Measurements from ENCODE around the gene KRT84. TPM values are rescaled to one million over a fixed set of nuclear protein-coding genes. Genes with fewer than 3 reads are reported as not detected.

KRT84 gene
- total and polyA plus RNA-seq, 2 of the 4 experiments (the other 2 are of a cell fraction), result not detected

DNA sequence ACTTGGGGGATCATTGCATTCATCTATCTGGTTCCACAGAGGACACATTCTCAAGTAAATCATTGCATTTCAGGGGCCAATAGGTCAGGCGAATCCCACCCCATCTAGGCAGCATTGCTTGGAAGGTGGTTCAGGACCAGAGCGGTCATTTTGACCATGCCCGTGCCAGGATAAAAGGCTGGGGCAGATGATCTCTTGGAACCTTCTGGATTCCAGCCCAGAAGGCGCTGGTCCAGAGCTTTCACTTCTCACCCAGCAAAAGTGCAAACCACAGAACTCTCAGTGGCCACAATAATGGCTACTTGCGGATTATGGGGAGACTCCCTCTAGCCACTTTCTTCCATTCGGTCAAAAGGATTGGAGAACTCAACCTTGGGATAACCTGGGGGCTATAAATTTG lies 17.6 kb downstream of the KRT84 start:
- dilution Hi-C loops (cut with HindIII; ENCODE audit: low sequenced_read_pairs, unreplicated experiment), result no loop called here
- Histone ChIP-seq H3K4ac (ENCODE audit: low read depth, low read length) (no peak overlapping the region), H3K4me3 (ENCODE audit: insufficient read depth, low read depth, low read length) (no peak overlapping the region), H4K20me1 (ENCODE audit: insufficient read depth, low read length) (no peaks in the 10 kb centered on the region), H4K91ac (ENCODE audit: insufficient read depth, low read depth, low read length) (no peak overlapping the region), H4K5ac (ENCODE audit: low read depth, low read length) (no peak overlapping the region), H3K79me1 (ENCODE audit: low read depth in 1 of 2, low read length in 2 of 2) (no peaks in the 10 kb centered on the region), H3K9me3 (ENCODE audit: control insufficient read depth, insufficient read depth, low read length) (no peaks in the 10 kb centered on the region), H3K27me3 (ENCODE audit: control insufficient read depth, insufficient read depth, low read length) (peaks cover 63% of the 10 kb centered on the region), H2BK15ac (ENCODE audit: low read depth, low read length) (no peak overlapping the region), H2BK120ac (ENCODE audit: low read depth, low read length) (no peak overlapping the region), H2AK9ac (replicated peaks; ENCODE audit: low read depth, low read length, poor library complexity) (no peak overlapping the region), H3K4me2 (ENCODE audit: low read depth, low read length) (no peak overlapping the region), H3K23ac (ENCODE audit: low read depth, low read length) (no peak overlapping the region), H3K56ac (ENCODE audit: extremely low read depth, insufficient read depth, low read length) (no peak overlapping the region), H3K18ac (ENCODE audit: low read depth, low read length) (no peak overlapping the region), H2BK20ac (ENCODE audit: low read depth, low read length) (no peak overlapping the region), H3K9ac (ENCODE audit: low read depth, low read length) (no peak overlapping the region), H3K36me3 (ENCODE audit: control insufficient read depth, insufficient read depth, low read length) (no peaks in the 10 kb centered on the region), H3K9me1 (ENCODE audit: insufficient read depth, low read length) (peaks cover 3% of the 10 kb centered on the region; the same call in 1 of the 2 replicates), H3K14ac (replicated peaks; ENCODE audit: low read depth, low read length) (no peak overlapping the region), H3K4me1 (ENCODE audit: control insufficient read depth, insufficient read depth, low read length) (no peaks in the 10 kb centered on the region), H2AFZ (replicated peaks; ENCODE audit: low read length, poor library complexity) (no peak overlapping the region), H3K27ac (ENCODE audit: insufficient read depth, low read length) (no peak overlapping the region), H4K8ac (ENCODE audit: low read depth in 2 of 2, low read length in 2 of 2) (no peak overlapping the region), H2BK5ac (ENCODE audit: low read depth, low read length, poor library complexity, severe bottlenecking) (no peak overlapping the region), H2AK5ac (ENCODE audit: low read depth, low read length) (no peak overlapping the region)
- DNase-seq (no peak), ATAC-seq (ENCODE audit: low read depth) (no peak)
- 100% methylated on average over 1 of the region's 6 CpGs; no CpG with 5 or more reads in 1 of the 2 experiments for WGBS, 2 experiments (ENCODE audit: extremely low coverage in 2 of 2, insufficient read length in 1 of 2)
- TF ChIP-seq, protein P1, sequence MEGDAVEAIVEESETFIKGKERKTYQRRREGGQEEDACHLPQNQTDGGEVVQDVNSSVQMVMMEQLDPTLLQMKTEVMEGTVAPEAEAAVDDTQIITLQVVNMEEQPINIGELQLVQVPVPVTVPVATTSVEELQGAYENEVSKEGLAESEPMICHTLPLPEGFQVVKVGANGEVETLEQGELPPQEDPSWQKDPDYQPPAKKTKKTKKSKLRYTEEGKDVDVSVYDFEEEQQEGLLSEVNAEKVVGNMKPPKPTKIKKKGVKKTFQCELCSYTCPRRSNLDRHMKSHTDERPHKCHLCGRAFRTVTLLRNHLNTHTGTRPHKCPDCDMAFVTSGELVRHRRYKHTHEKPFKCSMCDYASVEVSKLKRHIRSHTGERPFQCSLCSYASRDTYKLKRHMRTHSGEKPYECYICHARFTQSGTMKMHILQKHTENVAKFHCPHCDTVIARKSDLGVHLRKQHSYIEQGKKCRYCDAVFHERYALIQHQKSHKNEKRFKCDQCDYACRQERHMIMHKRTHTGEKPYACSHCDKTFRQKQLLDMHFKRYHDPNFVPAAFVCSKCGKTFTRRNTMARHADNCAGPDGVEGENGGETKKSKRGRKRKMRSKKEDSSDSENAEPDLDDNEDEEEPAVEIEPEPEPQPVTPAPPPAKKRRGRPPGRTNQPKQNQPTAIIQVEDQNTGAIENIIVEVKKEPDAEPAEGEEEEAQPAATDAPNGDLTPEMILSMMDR (conservative IDR thresholded peaks at IDR 0.05; ENCODE audit: low read depth, low read length), result no peak
- no peak for TF ChIP-seq NFE2L2 (IDR thresholded peaks at IDR 0.05; ENCODE audit: low read depth, low read length)
- no peak for TF ChIP-seq FOS (IDR thresholded peaks at IDR 0.05; ENCODE audit: low read depth, low read length)
- TF ChIP-seq RFX5 (IDR thresholded peaks at IDR 0.05; ENCODE audit: low read depth, low read length), result no peak
- no peak for TF ChIP-seq RAD21 (IDR thresholded peaks at IDR 0.05; ENCODE audit: low read length)
- TF ChIP-seq POLR2A (IDR thresholded peaks at IDR 0.05; ENCODE audit: low read depth, low read length), result no peak
- TF ChIP-seq, protein P2, sequence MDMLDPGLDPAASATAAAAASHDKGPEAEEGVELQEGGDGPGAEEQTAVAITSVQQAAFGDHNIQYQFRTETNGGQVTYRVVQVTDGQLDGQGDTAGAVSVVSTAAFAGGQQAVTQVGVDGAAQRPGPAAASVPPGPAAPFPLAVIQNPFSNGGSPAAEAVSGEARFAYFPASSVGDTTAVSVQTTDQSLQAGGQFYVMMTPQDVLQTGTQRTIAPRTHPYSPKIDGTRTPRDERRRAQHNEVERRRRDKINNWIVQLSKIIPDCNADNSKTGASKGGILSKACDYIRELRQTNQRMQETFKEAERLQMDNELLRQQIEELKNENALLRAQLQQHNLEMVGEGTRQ (IDR thresholded peaks at IDR 0.05; ENCODE audit: low read depth, low read length), result no peak
- no peak for TF ChIP-seq RCOR1 (IDR thresholded peaks at IDR 0.05; ENCODE audit: insufficient replicate concordance, low read length)
- TF ChIP-seq MXI1 (IDR thresholded peaks at IDR 0.05; ENCODE audit: borderline replicate concordance, low read depth, low read length), result no peak
- TF ChIP-seq BHLHE40 (IDR thresholded peaks at IDR 0.05; ENCODE audit: low read depth, low read length), result no peak
- TF ChIP-seq MAZ (IDR thresholded peaks at IDR 0.05; ENCODE audit: borderline replicate concordance, low read depth, low read length), result no peak
- TF ChIP-seq, protein P3, sequence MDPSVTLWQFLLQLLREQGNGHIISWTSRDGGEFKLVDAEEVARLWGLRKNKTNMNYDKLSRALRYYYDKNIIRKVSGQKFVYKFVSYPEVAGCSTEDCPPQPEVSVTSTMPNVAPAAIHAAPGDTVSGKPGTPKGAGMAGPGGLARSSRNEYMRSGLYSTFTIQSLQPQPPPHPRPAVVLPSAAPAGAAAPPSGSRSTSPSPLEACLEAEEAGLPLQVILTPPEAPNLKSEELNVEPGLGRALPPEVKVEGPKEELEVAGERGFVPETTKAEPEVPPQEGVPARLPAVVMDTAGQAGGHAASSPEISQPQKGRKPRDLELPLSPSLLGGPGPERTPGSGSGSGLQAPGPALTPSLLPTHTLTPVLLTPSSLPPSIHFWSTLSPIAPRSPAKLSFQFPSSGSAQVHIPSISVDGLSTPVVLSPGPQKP (IDR thresholded peaks at IDR 0.05; ENCODE audit: borderline replicate concordance, low read depth, low read length), result no peak
- no peak for TF ChIP-seq SMC3 (IDR thresholded peaks at IDR 0.05; ENCODE audit: low read depth, low read length)
- TF ChIP-seq CHD1 (IDR thresholded peaks at IDR 0.05; ENCODE audit: low read depth, low read length), result no peak
- no peak for TF ChIP-seq CEBPB (IDR thresholded peaks at IDR 0.05; ENCODE audit: low read depth, low read length)
- TF ChIP-seq MAFK (IDR thresholded peaks at IDR 0.05; ENCODE audit: low read depth, low read length), result no peak
- in situ Hi-C loops (cut with MboI; ENCODE audit: low sequenced_read_pairs), result no loop called here
- ChIA-PET POLR2A (ENCODE audit: unreplicated experiment) (no interaction called here), CTCF (no interaction called here)
- no TSS peak for BruUV-seq (replicated peaks)
- intact Hi-C loops (cut with micrococcal nuclease), result no loop called here
